Gastroesophageal sphincter (tissue), 4 donors: Measurements from ENCODE around the gene IL31. TPM values are rescaled to one million over a fixed set of nuclear protein-coding genes. Genes with fewer than 3 reads are reported as not detected.

ENCODE experiments used
- ATAC-seq: fragments of 150-250 bp; one replicate; pipeline ENCODE4 v1.9.1; 2016; ENCODE audit warnings: mild to moderate bottlenecking, moderate library complexity
- H3K27ac ChIP-seq, 4 donors: fragments of 200-600 bp; sonication (generic) in 3 of 4; 1 replicate in 3 of 4; 2 replicates in 1 of 4; pipeline ENCODE4 v1.5.1; 2016 to 2019
- H3K27me3 ChIP-seq: fragments of 200-600 bp; sonication (generic); one replicate; pipeline ENCODE4 v1.5.1; 2019
- H3K36me3 ChIP-seq, 2 donors: fragments of 200-600 bp; sonication (generic); one replicate each; pipeline ENCODE4 v1.5.1; 2019; ENCODE audit warnings: control low read depth in 1 of 2
- H3K4me1 ChIP-seq, 3 donors: fragments of 200-600 bp; sonication (generic); 1 replicate in 2 of 3; 2 replicates in 1 of 3; pipeline ENCODE4 v1.5.1; 2016 to 2019; ENCODE audit warnings: control low read depth in 2 of 3
- H3K4me3 ChIP-seq, 2 donors: fragments of 200-600 bp; sonication (generic); one replicate each; pipeline ENCODE4 v1.5.1; 2019; ENCODE audit warnings: mild to moderate bottlenecking in 1 of 2, moderate library complexity in 1 of 2
- H3K9me3 ChIP-seq, 3 donors: fragments of 200-600 bp; sonication (generic); one replicate each; pipeline ENCODE4 v1.5.1; 2017 to 2019; ENCODE audit warnings: control low read depth in 2 of 3
- EP300 ChIP-seq: sonication (generic); formaldehyde crosslinking; IDR thresholded peaks from one replicate; pipeline ENCODE4 v1.6.1; 2017; ENCODE audit warnings: antibody characterized with exemption, mild to moderate bottlenecking
- POLR2A ChIP-seq, 2 donors: fragments of 450-650 bp; IDR thresholded peaks; one replicate each; pipeline ENCODE4 v1.6.1; 2017; ENCODE audit warnings: antibody characterized with exemption in 2 of 2, mild to moderate bottlenecking in 2 of 2, moderate library complexity in 1 of 2
- POLR2AphosphoS5 ChIP-seq: sonication (generic); formaldehyde crosslinking; IDR thresholded peaks from one replicate; pipeline ENCODE4 v1.6.1; 2017; ENCODE audit warnings: antibody characterized with exemption
- WGBS, 2 donors: methylation state at CpG; one replicate each; pipeline ENCODE4 v1.1.5; 2018; ENCODE audit warnings: low coverage in 1 of 2; 5-methylcytosine and 5-hydroxymethylcytosine counted together
- total RNA-seq, 4 donors: library from RNA; depleted of rRNA; stranded (reverse); fragments of >200 nt; gene quantifications; one replicate each; pipeline ENCODE4 v1.1.0, GENCODE V29; 2016
- TF ChIP-seq, protein P1 (sequence below), 4 experiments: fragments of 200-600 bp in 2 of 4; fragments of 450-650 bp in 2 of 4; sonication (generic) in 1 of 4; IDR thresholded peaks; one replicate each; pipeline ENCODE4 v1.5.1; 2017 to 2019; ENCODE audit warnings: antibody characterized with exemption in 4 of 4, mild to moderate bottlenecking in 2 of 4, moderate library complexity in 2 of 4

Gene IL31
- total RNA-seq, 4 donors from 2014 or later: not detected

DNA sequence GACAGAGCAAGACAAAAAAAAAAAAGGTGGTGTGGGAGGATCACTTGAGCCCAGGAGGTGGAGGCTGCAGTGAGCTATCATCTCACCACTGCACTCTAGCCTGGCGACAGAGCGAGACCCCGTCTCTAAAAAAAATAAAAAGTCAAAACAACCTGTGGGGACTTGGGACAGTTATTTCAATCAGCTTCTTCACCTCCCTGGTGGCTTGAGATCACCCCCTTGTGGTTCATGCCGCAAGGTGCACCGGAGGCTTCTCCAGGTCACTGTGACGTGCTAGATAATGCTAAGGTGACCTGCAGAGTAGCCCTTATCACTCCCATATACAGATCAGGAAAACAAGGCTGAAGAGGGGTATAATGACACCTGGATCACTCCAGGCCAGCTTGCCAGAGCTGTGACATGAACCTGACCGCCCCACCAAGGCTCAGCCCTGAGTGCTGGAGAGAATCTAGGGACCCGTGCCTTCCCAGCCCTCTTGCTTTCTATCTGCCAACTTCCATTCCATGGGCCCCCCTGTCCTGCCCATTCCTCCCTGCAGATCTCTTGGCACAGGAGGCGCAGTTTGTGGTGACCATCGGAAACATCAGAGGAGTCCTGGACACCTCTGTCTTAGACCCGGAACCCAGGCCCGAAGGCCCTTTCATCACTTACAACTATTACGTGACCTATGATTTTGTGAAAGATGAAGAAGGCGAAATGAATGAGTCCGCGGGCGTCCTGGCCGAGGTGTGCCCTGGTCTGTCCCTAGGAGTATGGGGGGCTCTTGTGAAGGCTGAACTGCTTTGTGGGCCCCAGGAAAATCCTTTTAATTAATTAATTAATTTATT is 17.0 kb upstream of the IL31 start:
- H3K4me1 ChIP-seq: no peaks in the 10 kb centered on the region
- H3K36me3 ChIP-seq: no peaks in the 10 kb centered on the region
- no peak for ATAC-seq
- no peak overlapping the region for H3K4me3 ChIP-seq
- H3K27ac ChIP-seq: no peak overlapping the region
- peaks cover 0 to 6% (median 0%) of the 10 kb centered on the region in 3 donors for H3K9me3 ChIP-seq
- no peak for TF ChIP-seq POLR2AphosphoS5
- TF ChIP-seq, protein P1, sequence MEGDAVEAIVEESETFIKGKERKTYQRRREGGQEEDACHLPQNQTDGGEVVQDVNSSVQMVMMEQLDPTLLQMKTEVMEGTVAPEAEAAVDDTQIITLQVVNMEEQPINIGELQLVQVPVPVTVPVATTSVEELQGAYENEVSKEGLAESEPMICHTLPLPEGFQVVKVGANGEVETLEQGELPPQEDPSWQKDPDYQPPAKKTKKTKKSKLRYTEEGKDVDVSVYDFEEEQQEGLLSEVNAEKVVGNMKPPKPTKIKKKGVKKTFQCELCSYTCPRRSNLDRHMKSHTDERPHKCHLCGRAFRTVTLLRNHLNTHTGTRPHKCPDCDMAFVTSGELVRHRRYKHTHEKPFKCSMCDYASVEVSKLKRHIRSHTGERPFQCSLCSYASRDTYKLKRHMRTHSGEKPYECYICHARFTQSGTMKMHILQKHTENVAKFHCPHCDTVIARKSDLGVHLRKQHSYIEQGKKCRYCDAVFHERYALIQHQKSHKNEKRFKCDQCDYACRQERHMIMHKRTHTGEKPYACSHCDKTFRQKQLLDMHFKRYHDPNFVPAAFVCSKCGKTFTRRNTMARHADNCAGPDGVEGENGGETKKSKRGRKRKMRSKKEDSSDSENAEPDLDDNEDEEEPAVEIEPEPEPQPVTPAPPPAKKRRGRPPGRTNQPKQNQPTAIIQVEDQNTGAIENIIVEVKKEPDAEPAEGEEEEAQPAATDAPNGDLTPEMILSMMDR (IDR thresholded peaks at IDR 0.05): peak in 3 of 4 experiments; percentile 31 to 73 (median 62)
- H3K27me3 ChIP-seq: no peaks in the 10 kb centered on the region
- 4 to 59% methylated on average over 4 to 16 of the region's 18 CpGs for WGBS, 2 donors

DNA sequence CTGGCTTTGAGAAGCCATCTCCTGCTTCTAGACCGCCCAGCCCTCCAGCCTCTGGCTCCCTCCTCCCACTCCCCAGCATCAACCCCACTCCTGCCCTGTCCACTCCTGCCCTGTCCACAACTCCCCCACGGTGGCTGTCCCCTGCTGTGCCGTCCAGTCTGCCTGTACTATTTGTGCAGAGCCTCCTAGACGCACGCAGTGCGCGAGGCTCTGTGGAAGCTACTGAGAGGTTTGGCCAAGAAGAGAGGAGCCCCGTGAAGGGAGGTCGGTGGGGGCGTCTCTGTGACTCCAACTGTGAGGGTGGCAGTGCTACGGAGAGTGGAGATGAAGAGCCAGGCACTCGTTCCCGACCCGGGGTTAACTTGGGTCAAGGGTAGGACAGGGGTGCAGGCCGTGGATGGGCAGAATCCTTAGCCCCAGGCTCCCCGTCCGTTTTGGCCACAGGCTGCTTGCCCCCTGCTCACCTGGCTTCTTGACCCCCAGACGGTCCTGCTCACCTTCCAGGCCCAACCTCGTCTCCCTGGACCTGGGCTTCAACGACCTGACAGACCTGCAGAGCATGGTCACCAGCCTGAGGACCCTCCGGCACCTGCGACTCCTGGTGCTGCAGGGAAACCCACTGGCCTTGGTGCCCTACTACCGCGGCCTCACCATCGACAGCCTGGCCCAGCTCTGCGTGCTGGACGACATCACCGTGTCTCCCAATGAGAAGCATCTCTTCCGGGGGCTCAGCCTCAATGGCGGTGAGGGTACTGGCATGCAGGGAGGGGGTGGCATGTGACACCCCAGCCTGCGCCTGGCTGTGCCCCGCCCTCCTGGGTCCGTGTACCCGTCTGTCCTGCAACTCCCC is 15.8 kb upstream of the IL31 start:
- ATAC-seq: no peak
- Histone ChIP-seq H3K9me3 (no peaks in the 10 kb centered on the region), H3K27me3 (no peaks in the 10 kb centered on the region), H3K4me3 (no peak overlapping the region), H3K4me1 (no peaks in the 10 kb centered on the region), H3K36me3 (no peaks in the 10 kb centered on the region), H3K27ac (no peak overlapping the region)
- 82% methylated on average over 9 of the region's 34 CpGs; no CpG with 5 or more reads in 1 of the 2 donors for WGBS, 2 donors
- no peak for TF ChIP-seq POLR2A (IDR thresholded peaks at IDR 0.05)
- no peak for TF ChIP-seq POLR2AphosphoS5
- TF ChIP-seq, protein P1 (IDR thresholded peaks at IDR 0.05): no peak
- TF ChIP-seq EP300: no peak

DNA sequence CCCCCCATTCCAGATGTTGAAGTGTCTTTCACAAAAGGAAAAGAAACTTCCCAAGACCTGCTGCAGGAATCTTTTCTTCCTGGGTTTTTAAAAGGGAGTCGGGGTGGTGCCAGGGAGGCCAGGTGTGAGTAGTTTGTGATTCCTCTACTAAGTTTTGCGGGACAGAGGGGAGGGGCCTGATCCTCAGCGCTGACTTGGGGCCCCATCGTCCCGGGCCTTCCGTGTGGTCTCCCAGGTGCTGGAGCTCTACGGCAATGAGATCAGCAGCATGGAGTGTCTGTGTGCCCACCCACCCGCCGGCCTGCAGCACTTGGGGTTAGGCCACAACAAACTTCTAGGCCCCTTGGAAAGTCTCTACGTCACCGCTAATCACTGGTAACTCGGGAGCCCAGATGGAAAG is 13.4 kb upstream of the IL31 start:
- Histone ChIP-seq H3K27me3 (no peaks in the 10 kb centered on the region), H3K9me3 (no peaks in the 10 kb centered on the region), H3K36me3 (no peaks in the 10 kb centered on the region), H3K27ac (no peak overlapping the region), H3K4me1 (peaks cover 0 to 11% (median 0%) of the 10 kb centered on the region in 3 donors), H3K4me3 (no peak overlapping the region)
- ATAC-seq: no peak
- no peak for TF ChIP-seq POLR2AphosphoS5
- TF ChIP-seq POLR2A (IDR thresholded peaks at IDR 0.05): no peak
- TF ChIP-seq EP300: no peak
- TF ChIP-seq, protein P1 (IDR thresholded peaks at IDR 0.05): no peak
- WGBS, 2 donors: no CpG with 5 or more reads among the region's 12 CpGs

DNA sequence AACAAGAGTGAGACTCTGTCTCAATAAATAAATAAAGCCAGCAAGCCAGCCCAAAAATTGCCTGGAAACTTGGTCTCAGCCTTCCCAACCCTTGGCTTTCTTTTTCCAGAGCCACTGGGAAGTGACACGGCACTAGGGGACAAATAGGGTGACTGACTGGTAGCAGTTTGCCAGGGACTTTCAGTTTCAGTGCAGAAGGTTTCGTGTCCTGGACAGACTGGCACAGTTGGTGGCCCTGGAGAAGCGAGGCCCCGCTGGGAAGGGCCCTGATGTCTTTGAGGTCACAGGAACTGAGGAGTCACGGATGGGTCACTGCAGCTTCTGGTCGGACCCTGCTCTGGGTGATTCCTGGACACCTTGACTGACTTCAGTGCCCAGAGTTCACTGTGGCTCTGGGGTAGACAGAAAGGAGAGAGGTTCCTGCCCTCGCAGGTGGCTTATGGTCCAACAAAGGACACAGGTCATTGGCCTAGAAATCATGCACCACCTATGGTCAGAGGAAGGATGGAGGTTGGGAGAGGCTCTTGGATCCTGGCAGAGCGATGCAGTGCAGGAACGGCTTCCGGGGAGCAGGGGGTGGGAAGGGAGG is 11.6 kb upstream of the IL31 start:
- H3K4me3 ChIP-seq: no peak overlapping the region
- H3K27me3 ChIP-seq: no peaks in the 10 kb centered on the region
- ATAC-seq: no peak
- 93 to 100% methylated on average over 1 to 3 of the region's 10 CpGs for WGBS, 2 donors
- no peaks in the 10 kb centered on the region for H3K36me3 ChIP-seq
- H3K9me3 ChIP-seq: no peaks in the 10 kb centered on the region
- H3K27ac ChIP-seq: no peak overlapping the region
- peaks cover 0 to 11% (median 0%) of the 10 kb centered on the region in 3 donors for H3K4me1 ChIP-seq
- TF ChIP-seq POLR2AphosphoS5 (no peak), EP300 (no peak), POLR2A (IDR thresholded peaks at IDR 0.05) (no peak)
- TF ChIP-seq, protein P1 (IDR thresholded peaks at IDR 0.05): no peak
